Jurkat, Clone E6-1 (cell line): ENCODE data around the gene CFAP141. TPM values are rescaled to one million over a fixed set of nuclear protein-coding genes. Genes with fewer than 3 reads are reported as not detected.
"Not testable (repeated sequence)": the region's sequence is repeated elsewhere in the genome, so short reads cannot be mapped to it uniquely, and the experiment has no call there.

ENCODE experiments used
- DNase-seq: peaks from one replicate; pipeline ENCODE4 v3.0.0-alpha.2; 2011; ENCODE audit warnings: low read depth, low spot score
- H3K4me3 ChIP-seq: 2 replicates; pipeline ENCODE4 v1.5.1; 2011; ENCODE audit warnings: mild to moderate bottlenecking, low read length, control low read depth, moderate library complexity
- polyA plus RNA-seq: library from polyadenylated mRNA; unstranded; fragments of >200 nt; gene quantifications from one replicate; pipeline ENCODE4 v1.2.1, GENCODE V29; 2012; ENCODE audit warnings: missing spikeins; ENCODE audit not compliant: insufficient read length, insufficient read depth

The CFAP141 gene
- polyA plus RNA-seq, result not detected

- H3K4me3 ChIP-seq, result no peak within 1 kb of the TSS
- DNase-seq, result no peak
These were observed at the start of gene CFAP141 for GRCh38 chr1:154206196-154206595. CFAP141 (minus strand) TSS chr1:154206333; CDS start chr1:154206307, 26 bp downstream.

GRCh38 chr1:154253671-154254070, 47.5 kb upstream of the CFAP141 start:
- no peak for DNase-seq
- no peak overlapping the region for H3K4me3 ChIP-seq

- DNase-seq, result no peak
- no peak overlapping the region for H3K4me3 ChIP-seq
These were observed 35.7 kb upstream of the CFAP141 start for GRCh38 chr1:154241703-154242351.

GRCh38 chr1:154240294-154240833, 34.2 kb upstream of the CFAP141 start:
- no peak for DNase-seq
- no peak overlapping the region for H3K4me3 ChIP-seq

- no peak overlapping the region for H3K4me3 ChIP-seq
- no peak for DNase-seq
These were observed 33.4 kb upstream of the CFAP141 start for GRCh38 chr1:154239491-154239890.

GRCh38 chr1:154237880-154238506, 31.9 kb upstream of the CFAP141 start:
- DNase-seq, result no peak
- no peak overlapping the region for H3K4me3 ChIP-seq

GRCh38 chr1:154237435-154237834, 31.3 kb upstream of the CFAP141 start:
- DNase-seq, result no peak
- H3K4me3 ChIP-seq, result no peak overlapping the region

- no peak for DNase-seq
- H3K4me3 ChIP-seq, result no peak overlapping the region
These were observed 30.7 kb upstream of the CFAP141 start for GRCh38 chr1:154236855-154237254.

GRCh38 chr1:154233127-154233526, 27.0 kb upstream of the CFAP141 start:
- not testable (repeated sequence) for DNase-seq, H3K4me3 ChIP-seq

- not testable (repeated sequence) for H3K4me3 ChIP-seq, DNase-seq
These were observed 25.0 kb upstream of the CFAP141 start for GRCh38 chr1:154231112-154231511.

- no peak for DNase-seq
- no peak overlapping the region for H3K4me3 ChIP-seq
These were observed 19.2 kb upstream of the CFAP141 start for GRCh38 chr1:154225370-154225769.

- H3K4me3 ChIP-seq, result no peak overlapping the region
- no peak for DNase-seq
These were observed 17.5 kb upstream of the CFAP141 start for GRCh38 chr1:154223621-154224020.

- no peak overlapping the region for H3K4me3 ChIP-seq
- no peak for DNase-seq
These were observed 16.8 kb upstream of the CFAP141 start for GRCh38 chr1:154222918-154223317.

- no peak for DNase-seq
- peak overlapping the region; percentile 87; the same call in 1 of the 2 replicates for H3K4me3 ChIP-seq
These were observed 16.4 kb upstream of the CFAP141 start for GRCh38 chr1:154222518-154222917.

- DNase-seq, result no peak
- peak overlapping the region; percentile 87 for H3K4me3 ChIP-seq
These were observed 15.3 kb upstream of the CFAP141 start for GRCh38 chr1:154221278-154222001.

GRCh38 chr1:154220970-154221277, 14.8 kb upstream of the CFAP141 start:
- peak overlapping the region; percentile 87 for H3K4me3 ChIP-seq
- DNase-seq, result no peak

- H3K4me3 ChIP-seq, result peak within 1 kb of the TSS; percentile 94
- peak; percentile 98 for DNase-seq
These were observed 14.2 kb upstream of the CFAP141 start, which contains the start of gene UBAP2L for GRCh38 chr1:154220071-154220969. UBAP2L (plus strand) TSS chr1:154220955; CDS start chr1:154225124, 4,169 bp downstream.

- no peak for DNase-seq
These were observed 13.4 kb upstream of the CFAP141 start for GRCh38 chr1:154219541-154219940.

GRCh38 chr1:154218545-154218944, 12.4 kb upstream of the CFAP141 start:
- no peak for DNase-seq
- H3K4me3 ChIP-seq, result peak overlapping the region; percentile 94

More at GRCh38 chr1:154219541-154219940, 13.4 kb upstream of the CFAP141 start:
- H3K4me3 ChIP-seq, result peak overlapping the region; percentile 94
